ENCODE data around the gene ARHGEF12.

ARHGEF12 gene

GRCh38 chr11:120424185-120424969 lies 88.2 kb downstream of the ARHGEF12 start:
- DNase-seq (ENCODE audit: low spot score), result no peak

DNA sequence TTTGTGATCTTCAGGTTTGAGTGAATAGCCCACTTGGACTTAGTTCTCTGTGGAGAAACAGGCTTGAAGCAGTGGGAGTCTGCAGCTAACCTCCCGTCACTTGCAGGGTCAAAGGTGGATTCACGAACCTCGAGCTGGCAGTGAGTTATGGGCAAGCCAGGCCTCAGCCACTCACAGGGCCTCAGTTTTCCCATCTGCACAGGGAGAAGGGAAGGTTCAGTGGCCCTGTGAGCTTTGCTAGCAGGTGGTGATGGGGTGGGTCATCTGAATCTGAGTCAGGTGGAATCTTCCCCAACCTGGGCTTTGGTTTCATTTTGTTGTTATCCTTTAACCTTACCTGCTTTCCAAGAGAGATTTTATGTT lies 88.7 kb downstream of the ARHGEF12 start:
- no peak for DNase-seq (ENCODE audit: low spot score)

- no peak for DNase-seq (ENCODE audit: low spot score)
Measured at GRCh38 chr11:120425527-120425926, 89.3 kb downstream of the ARHGEF12 start.

- no peak for DNase-seq (ENCODE audit: low spot score)
Measured at GRCh38 chr11:120430146-120430545, 93.9 kb downstream of the ARHGEF12 start.

DNA sequence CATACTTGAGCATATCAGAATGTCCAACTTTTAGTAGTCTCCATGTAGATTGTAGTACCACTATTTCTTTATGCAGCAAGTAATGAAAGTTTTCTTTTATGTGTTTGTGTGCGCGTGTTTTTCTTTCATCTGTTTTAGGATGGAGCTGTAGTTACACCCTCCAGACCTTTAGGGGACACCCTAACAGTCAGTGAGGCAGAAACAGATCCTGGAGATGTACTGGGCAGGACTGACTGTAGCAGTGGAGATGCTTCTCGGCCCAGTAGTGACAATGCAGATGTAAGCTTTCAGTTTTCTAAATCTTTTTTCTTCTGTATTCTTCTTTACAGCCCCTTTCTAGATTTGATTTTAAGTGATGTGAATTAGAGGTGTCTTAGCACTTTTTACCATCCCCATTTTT lies 95.4 kb downstream of the ARHGEF12 start:
- DNase-seq (ENCODE audit: low spot score), result peak; percentile 41

GRCh38 chr11:120432056-120433018 lies 96.1 kb downstream of the ARHGEF12 start:
- peak; percentile 71 for DNase-seq (ENCODE audit: low spot score)

GRCh38 chr11:120441592-120441991 lies 105.4 kb downstream of the ARHGEF12 start:
- no peak for DNase-seq (ENCODE audit: low spot score)

GRCh38 chr11:120442031-120442430 lies 105.8 kb downstream of the ARHGEF12 start:
- no peak for DNase-seq (ENCODE audit: low spot score)

GRCh38 chr11:120446802-120447201 lies 110.6 kb downstream of the ARHGEF12 start:
- DNase-seq (ENCODE audit: low spot score), result no peak

- no peak for DNase-seq (ENCODE audit: low spot score)
Measured at GRCh38 chr11:120448240-120448639, 112.0 kb downstream of the ARHGEF12 start.

DNA sequence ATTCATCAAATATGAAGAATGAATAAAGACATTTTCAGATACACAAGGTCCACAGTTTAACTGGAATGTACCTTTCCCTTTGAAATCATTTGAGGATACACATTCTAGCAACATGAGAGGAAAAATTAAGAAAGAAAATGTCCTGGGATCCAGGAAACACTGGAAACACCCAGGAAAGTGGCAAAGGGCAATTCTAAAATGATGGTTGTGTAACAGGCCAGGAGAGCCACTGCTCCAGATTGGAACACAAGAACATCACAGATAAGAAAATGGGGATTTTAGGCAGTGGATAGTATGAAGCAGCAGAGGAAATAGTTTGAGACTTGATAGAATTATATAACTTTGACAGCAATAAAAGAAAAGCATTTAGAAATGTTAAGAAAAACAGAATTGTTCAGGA lies 119.3 kb downstream of the ARHGEF12 start:
- DNase-seq (ENCODE audit: low spot score), result no peak

- no peak for DNase-seq (ENCODE audit: low spot score)
Measured at GRCh38 chr11:120457996-120458395, 121.8 kb downstream of the ARHGEF12 start.

DNA sequence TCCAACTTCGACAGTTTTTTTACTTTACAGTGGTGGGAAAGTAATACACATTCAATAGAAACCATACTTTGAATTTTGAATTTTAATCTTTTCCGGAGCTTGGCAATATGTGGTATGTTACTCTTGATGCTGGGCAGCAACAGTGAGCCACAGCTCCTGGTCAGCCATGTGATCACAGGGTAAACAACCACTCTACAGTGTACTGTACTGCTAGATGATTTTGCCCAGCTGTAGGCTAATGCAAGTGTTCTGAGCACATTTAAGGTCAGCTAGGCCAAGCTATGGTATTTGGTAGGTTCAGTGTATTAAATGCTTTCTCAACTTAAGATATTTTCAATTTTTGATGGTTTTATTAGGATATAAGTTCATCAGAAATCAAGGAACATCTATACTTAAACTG lies 126.6 kb downstream of the ARHGEF12 start:
- DNase-seq (ENCODE audit: low spot score), result no peak

- DNase-seq (ENCODE audit: low spot score), result no peak
Measured at GRCh38 chr11:120465921-120466534, 129.8 kb downstream of the ARHGEF12 start.

DNA sequence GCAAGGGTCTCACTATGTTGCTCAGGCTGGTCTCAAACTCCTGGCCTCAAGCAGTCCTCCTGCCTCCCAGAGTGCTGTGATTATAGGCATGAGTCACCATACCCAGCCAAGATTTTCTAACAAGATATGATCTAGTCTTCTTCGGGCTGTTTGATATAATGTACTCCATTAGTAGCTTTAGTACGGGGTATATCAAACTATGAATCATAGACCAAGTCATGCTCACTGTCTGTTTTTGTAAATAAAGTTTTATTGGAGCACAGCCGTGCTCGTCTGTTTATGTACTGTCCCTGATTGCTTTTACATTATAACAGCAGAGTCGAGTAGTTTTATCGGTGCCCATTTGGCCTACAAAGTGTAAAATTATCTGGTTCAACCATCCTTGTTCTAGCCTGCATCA lies 131.4 kb downstream of the ARHGEF12 start:
- DNase-seq (ENCODE audit: low spot score), result no peak

GRCh38 chr11:120471131-120471530 lies 134.9 kb downstream of the ARHGEF12 start:
- peak; percentile 44 for DNase-seq (ENCODE audit: low spot score)

DNA sequence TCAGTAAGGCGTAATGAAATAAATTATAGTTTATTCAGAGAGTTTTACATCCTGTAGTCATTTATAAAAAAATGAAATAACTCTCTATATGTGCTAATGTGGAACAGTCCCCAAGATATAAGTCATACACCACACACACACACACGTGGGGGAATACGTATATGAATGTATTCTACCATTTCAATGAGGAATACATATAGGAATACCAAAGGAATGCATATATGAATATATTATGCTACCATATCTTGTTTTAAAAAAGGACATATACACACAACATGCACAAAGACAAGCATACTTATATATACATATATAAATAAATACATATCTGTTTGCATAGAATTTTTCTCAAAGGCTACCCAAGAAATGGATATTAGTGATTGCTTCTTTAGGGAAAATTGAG lies 135.8 kb downstream of the ARHGEF12 start:
- no peak for DNase-seq (ENCODE audit: low spot score)

DNA sequence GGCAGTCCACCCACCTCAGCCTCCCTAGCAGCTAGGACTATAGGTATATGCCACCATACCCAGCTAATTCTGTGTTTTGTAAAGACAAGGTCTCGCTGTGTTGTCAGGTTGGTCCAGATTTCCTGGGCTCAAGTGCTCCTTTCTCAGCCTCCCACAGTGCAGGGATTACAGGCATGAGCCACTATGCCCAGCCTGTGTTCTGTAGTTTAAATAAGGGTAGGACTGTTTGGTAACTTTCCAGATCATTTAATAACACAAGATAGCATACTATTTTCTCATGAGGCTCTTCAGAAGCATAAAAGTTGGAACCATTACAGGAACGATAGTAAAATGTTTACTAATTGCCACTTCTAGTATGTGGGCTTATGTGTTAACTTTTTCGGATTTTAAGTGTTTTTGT lies 137.3 kb downstream of the ARHGEF12 start:
- DNase-seq (ENCODE audit: low spot score), result no peak

DNA sequence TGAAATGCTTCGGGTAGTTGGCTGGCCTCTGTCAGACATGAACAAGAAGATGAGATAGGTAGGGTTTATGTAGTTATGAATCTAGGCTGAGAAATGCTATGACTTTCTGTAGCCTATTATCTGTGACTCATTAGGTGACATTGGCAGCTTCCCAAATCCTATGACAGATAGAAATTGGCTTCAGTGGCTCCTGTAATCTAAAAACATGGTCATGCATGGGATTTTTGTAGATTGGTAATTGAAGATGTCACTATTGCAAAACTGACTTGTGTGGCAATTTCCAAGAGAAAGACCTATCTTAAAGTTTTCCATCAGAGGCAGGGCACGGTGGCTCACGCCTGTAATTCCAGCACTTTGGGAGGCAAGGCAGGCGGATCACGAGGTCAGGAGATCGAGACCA lies 145.9 kb downstream of the ARHGEF12 start:
- DNase-seq (ENCODE audit: low spot score), result no peak

DNA sequence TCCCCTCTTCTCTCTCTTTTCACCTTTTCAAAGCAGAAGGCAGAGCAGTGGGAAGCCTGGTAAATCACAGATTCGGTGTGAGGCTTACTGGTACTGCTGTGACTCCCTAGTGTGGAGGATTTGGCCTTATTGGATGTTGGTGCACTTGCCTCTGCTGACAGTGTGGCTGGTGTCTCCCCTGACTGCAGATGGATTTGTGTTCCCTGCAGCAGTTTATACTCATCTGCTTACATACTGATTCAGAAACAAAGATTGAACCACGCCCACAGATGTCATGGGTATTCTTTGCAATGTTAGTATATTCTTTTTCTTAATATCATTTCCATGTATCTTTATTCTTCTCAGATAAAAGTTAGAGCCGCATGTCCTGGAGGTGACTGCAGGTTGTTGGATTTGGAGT lies 148.5 kb downstream of the ARHGEF12 start:
- DNase-seq (ENCODE audit: low spot score), result no peak

- DNase-seq (ENCODE audit: low spot score), result no peak
Measured at GRCh38 chr11:120486138-120486537, 149.9 kb downstream of the ARHGEF12 start.

DNA sequence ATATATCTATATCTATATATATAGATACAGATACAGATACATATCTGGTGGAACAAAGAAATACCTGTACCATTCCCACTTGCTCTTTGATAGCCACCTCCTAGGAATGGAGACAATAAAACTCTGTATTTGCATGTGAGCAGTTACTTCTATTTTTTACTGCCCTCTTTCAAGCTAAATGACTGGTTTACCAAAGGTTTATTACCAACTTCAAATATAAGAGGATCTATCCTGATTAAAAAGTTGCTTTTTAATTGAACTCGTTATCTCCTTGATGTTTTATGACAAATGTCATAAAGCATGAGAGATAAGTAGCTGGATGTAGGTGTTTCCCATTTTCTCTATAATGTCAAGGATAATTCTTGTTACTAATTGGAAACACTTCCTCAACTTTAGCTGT lies 153.6 kb downstream of the ARHGEF12 start:
- no peak for DNase-seq (ENCODE audit: low spot score)

DNA sequence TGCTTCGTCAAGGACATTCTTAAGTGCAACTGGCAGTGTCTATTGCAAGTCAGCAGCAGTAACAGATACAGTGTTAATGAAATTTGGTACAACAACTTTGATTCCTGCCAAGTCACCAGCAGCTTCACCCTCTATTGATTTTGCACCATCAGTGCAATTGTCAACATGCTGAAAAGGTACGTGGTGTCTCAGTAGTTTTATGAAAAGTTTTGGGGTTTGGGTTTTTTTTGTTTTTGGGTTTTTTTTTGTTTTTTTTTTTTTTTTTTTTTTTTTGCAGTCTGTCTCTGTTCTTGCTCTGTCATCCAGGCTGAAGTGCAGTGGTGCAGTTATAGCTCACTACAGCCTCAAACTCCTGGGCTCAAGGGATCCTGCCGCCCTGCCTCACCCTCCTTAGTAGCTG lies 156.3 kb downstream of the ARHGEF12 start:
- no peak for DNase-seq (ENCODE audit: low spot score)
